Fibroblast of lung (primary cell): Measurements from ENCODE around the gene TOMM7. TPM values are rescaled to one million over a fixed set of nuclear protein-coding genes. Genes with fewer than 3 reads are reported as not detected.

Experiments
- DNase-seq, 2 donors: peaks; one replicate each; pipeline versions ENCODE4 v3.0.0 to v3.0.0-alpha.2; 2010; ENCODE audit warnings: low read depth in 2 of 2
- H2AFZ ChIP-seq: 2 replicates; pipeline ENCODE4 v1.5.1; 2012; ENCODE audit warnings: low read length, control low read depth, inconsistent platforms
- H3K27ac ChIP-seq: 2 replicates; pipeline ENCODE4 v1.5.1; 2011; ENCODE audit warnings: low read length, control low read depth; ENCODE audit not compliant: insufficient read depth
- H3K27me3 ChIP-seq: 2 replicates; pipeline ENCODE4 v1.5.1; 2011; ENCODE audit warnings: mild to moderate bottlenecking, low read length; ENCODE audit not compliant: control insufficient read depth, insufficient read depth
- H3K36me3 ChIP-seq: 2 replicates; pipeline ENCODE4 v1.5.1; 2011; ENCODE audit warnings: low read length; ENCODE audit not compliant: control insufficient read depth, insufficient read depth
- H3K4me1 ChIP-seq: 2 replicates; pipeline ENCODE4 v1.5.1; 2011; ENCODE audit warnings: low read length; ENCODE audit not compliant: control insufficient read depth, insufficient read depth; ENCODE audit errors: extremely low read depth
- H3K4me2 ChIP-seq: 2 replicates; pipeline ENCODE4 v1.5.1; 2011; ENCODE audit warnings: low read length, control low read depth; ENCODE audit not compliant: insufficient read depth; ENCODE audit errors: extremely low read depth
- H3K4me3 ChIP-seq, 4 experiments: fragments of 200-600 bp in 1 of 4; sonication (generic) in 1 of 4; replicated peaks in 1 of 4; 2 replicates each; pipeline ENCODE4 v1.5.1; 2011 to 2016; ENCODE audit warnings: low read length in 4 of 4, low read depth in 3 of 4, mild to moderate bottlenecking in 3 of 4, control low read depth in 2 of 4, inconsistent platforms in 1 of 4, mixed read lengths in 1 of 4; ENCODE audit not compliant: insufficient read depth in 1 of 4; ENCODE audit errors: control extremely low read depth in 1 of 4
- H3K79me2 ChIP-seq: 2 replicates; pipeline ENCODE4 v1.5.1; 2012; ENCODE audit warnings: mild to moderate bottlenecking, low read length, inconsistent platforms; ENCODE audit not compliant: control insufficient read depth, insufficient read depth
- H3K9ac ChIP-seq: 2 replicates; pipeline ENCODE4 v1.5.1; 2011; ENCODE audit warnings: mild to moderate bottlenecking, low read length, control low read depth; ENCODE audit not compliant: insufficient read depth
- H3K9me3 ChIP-seq: 2 replicates; pipeline ENCODE4 v1.5.1; 2012; ENCODE audit warnings: low read depth, low read length; ENCODE audit not compliant: control insufficient read depth, insufficient read depth
- H4K20me1 ChIP-seq: 2 replicates; pipeline ENCODE4 v1.5.1; 2011; ENCODE audit warnings: low read length; ENCODE audit not compliant: control insufficient read depth, insufficient read depth; ENCODE audit errors: extremely low read depth
- CTCF ChIP-seq, 2 donors: IDR thresholded peaks in 1 of 2; conservative IDR thresholded peaks in 1 of 2; 1 replicate in 1 of 2; 2 replicates in 1 of 2; pipeline ENCODE4 v1.5.1; 2011 to 2012; ENCODE audit warnings: low read length in 2 of 2, control low read depth in 1 of 2, inconsistent platforms in 1 of 2, low read depth in 1 of 2, mild to moderate bottlenecking in 1 of 2
- EZH2 ChIP-seq: IDR thresholded peaks from 2 replicates; pipeline ENCODE4 v1.5.1; 2012; ENCODE audit warnings: low read length, control low read depth, mild to moderate bottlenecking; ENCODE audit errors: missing control alignments
- polyA plus RNA-seq, 2 donors: library from polyadenylated mRNA; depleted of rRNA in 1 of 2; stranded (reverse) in 1 of 2; unstranded in 1 of 2; fragments of >200 nt; gene quantifications; 2 replicates each; pipeline ENCODE4 v1.2.1, GENCODE V29; 2011 to 2012; ENCODE audit warnings: missing spikeins in 1 of 2
- total RNA-seq: library from RNA; depleted of rRNA; stranded (reverse); fragments of >200 nt; gene quantifications from 2 replicates; pipeline ENCODE4 v1.2.1, GENCODE V29; 2014

The TOMM7 gene
- total and polyA plus RNA-seq, 2 donors (not counting 1 experiment from before 2014, with no cell fraction given) = 239 to 275 TPM

GRCh38 chr7:22824760-22825159 lies 2.1 kb upstream of the TOMM7 start:
- Histone ChIP-seq H3K4me3 (no peak overlapping the region), H3K36me3 (peaks cover 1% of the 10 kb centered on the region)

GRCh38 chr7:22823142-22823497 lies 471 bp upstream of the TOMM7 start:
- H3K27ac ChIP-seq = peak overlapping the region; percentile 99
- no peaks in the 10 kb centered on the region for H3K27me3 ChIP-seq
- H3K4me1 ChIP-seq = peaks cover 2% of the 10 kb centered on the region
- no peak for TF ChIP-seq CTCF (conservative IDR thresholded peaks at IDR 0.05 in 1 of 2, IDR thresholded peaks at IDR 0.05 in 1 of 2; ENCODE audit: low read depth in 1 of 2, low read length in 2 of 2)
- no peak for TF ChIP-seq EZH2
- H3K4me2 ChIP-seq = peak overlapping the region; percentile 82
- no peaks in the 10 kb centered on the region for H4K20me1 ChIP-seq
- H3K36me3 ChIP-seq = peaks cover 2% of the 10 kb centered on the region
- peak overlapping the region; percentile 27 for H3K9ac ChIP-seq
- DNase-seq = no peak
- H3K9me3 ChIP-seq = no peaks in the 10 kb centered on the region
- H3K79me2 ChIP-seq = peaks cover 31% of the 10 kb centered on the region
- peak overlapping the region; percentile 96 for H2AFZ ChIP-seq
- H3K4me3 ChIP-seq = peak overlapping the region; percentile 85 to 100 (median 96)

More at GRCh38 chr7:22824760-22825159, 2.1 kb upstream of the TOMM7 start:
- H3K9ac ChIP-seq = no peak overlapping the region
- peaks cover 27% of the 10 kb centered on the region for H3K79me2 ChIP-seq
- H3K9me3 ChIP-seq = no peaks in the 10 kb centered on the region
- peaks cover 2% of the 10 kb centered on the region for H3K4me1 ChIP-seq
- no peak for TF ChIP-seq EZH2
- TF ChIP-seq CTCF (conservative IDR thresholded peaks at IDR 0.05 in 1 of 2, IDR thresholded peaks at IDR 0.05 in 1 of 2; ENCODE audit: low read depth in 1 of 2, low read length in 2 of 2) = no peak
- H3K4me2 ChIP-seq = no peak overlapping the region
- no peak for DNase-seq
- H3K27me3 ChIP-seq = no peaks in the 10 kb centered on the region
- H2AFZ ChIP-seq = no peak overlapping the region
- H3K27ac ChIP-seq = no peak overlapping the region
- H4K20me1 ChIP-seq = no peaks in the 10 kb centered on the region

GRCh38 chr7:22821702-22822485 lies 755 bp downstream of the TOMM7 start:
- Histone ChIP-seq H2AFZ (peak overlapping the region; percentile 91), H3K4me3 (peak overlapping the region; percentile 85 to 100 (median 96)), H4K20me1 (no peaks in the 10 kb centered on the region), H3K27me3 (no peaks in the 10 kb centered on the region), H3K9me3 (no peaks in the 10 kb centered on the region), H3K79me2 (peaks cover 31% of the 10 kb centered on the region), H3K4me2 (peak overlapping the region; percentile 69), H3K4me1 (peaks cover 2% of the 10 kb centered on the region), H3K27ac (peak overlapping the region; percentile 99), H3K36me3 (peaks cover 5% of the 10 kb centered on the region), H3K9ac (peak overlapping the region; percentile 89)
- peak in 1 of 2 donors; percentile 36 for DNase-seq
- TF ChIP-seq CTCF (conservative IDR thresholded peaks at IDR 0.05 in 1 of 2, IDR thresholded peaks at IDR 0.05 in 1 of 2; ENCODE audit: low read depth in 1 of 2, low read length in 2 of 2) (no peak), EZH2 (no peak)
